ENCODE data around the gene BRIP1. TPM values are rescaled to one million over a fixed set of nuclear protein-coding genes. Genes with fewer than 3 reads are reported as not detected.

BRIP1 gene
- total and polyA plus RNA-seq, 3 donors from 2014 or later, result 7.5 to 10.6 (median 10.5) TPM

GRCh38 chr17:61755078-61755477 is 108.2 kb downstream of the BRIP1 start:
- H3K4me1 ChIP-seq, result no peaks in the 10 kb centered on the region
- intact Hi-C loops (cut with DNase I; ENCODE audit: low total_unique reads), result no loop called here
- no peak for DNase-seq

GRCh38 chr17:61754124-61754523 is 109.2 kb downstream of the BRIP1 start:
- Histone ChIP-seq H3K36me3 (ENCODE audit: low read depth, missing control alignments) (no peaks in the 10 kb centered on the region), H3K4me1 (no peaks in the 10 kb centered on the region), H3K27ac (no peak overlapping the region), H3K9me3 (no peaks in the 10 kb centered on the region), H3K4me3 (no peak overlapping the region), H3K27me3 (no peaks in the 10 kb centered on the region)
- DNase-seq, result no peak
- 89 to 91% methylated on average over 1 of the region's 1 CpG for WGBS, 2 donors
- intact Hi-C loops (cut with DNase I; ENCODE audit: low total_unique reads), result no loop called here
- no peak for TF ChIP-seq POLR2A (IDR thresholded peaks at IDR 0.05)
- TF ChIP-seq, protein P1, sequence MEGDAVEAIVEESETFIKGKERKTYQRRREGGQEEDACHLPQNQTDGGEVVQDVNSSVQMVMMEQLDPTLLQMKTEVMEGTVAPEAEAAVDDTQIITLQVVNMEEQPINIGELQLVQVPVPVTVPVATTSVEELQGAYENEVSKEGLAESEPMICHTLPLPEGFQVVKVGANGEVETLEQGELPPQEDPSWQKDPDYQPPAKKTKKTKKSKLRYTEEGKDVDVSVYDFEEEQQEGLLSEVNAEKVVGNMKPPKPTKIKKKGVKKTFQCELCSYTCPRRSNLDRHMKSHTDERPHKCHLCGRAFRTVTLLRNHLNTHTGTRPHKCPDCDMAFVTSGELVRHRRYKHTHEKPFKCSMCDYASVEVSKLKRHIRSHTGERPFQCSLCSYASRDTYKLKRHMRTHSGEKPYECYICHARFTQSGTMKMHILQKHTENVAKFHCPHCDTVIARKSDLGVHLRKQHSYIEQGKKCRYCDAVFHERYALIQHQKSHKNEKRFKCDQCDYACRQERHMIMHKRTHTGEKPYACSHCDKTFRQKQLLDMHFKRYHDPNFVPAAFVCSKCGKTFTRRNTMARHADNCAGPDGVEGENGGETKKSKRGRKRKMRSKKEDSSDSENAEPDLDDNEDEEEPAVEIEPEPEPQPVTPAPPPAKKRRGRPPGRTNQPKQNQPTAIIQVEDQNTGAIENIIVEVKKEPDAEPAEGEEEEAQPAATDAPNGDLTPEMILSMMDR (IDR thresholded peaks at IDR 0.05), result no peak

More at GRCh38 chr17:61755078-61755477, 108.2 kb downstream of the BRIP1 start:
- no peak overlapping the region for H3K27ac ChIP-seq
- no peaks in the 10 kb centered on the region for H3K36me3 ChIP-seq (ENCODE audit: low read depth, missing control alignments)
- no peaks in the 10 kb centered on the region for H3K27me3 ChIP-seq
- no peaks in the 10 kb centered on the region for H3K9me3 ChIP-seq
- no peak overlapping the region for H3K4me3 ChIP-seq
- no peak for TF ChIP-seq POLR2A (IDR thresholded peaks at IDR 0.05)
- TF ChIP-seq, protein P1 (IDR thresholded peaks at IDR 0.05), result no peak

- H3K27me3 ChIP-seq, result no peaks in the 10 kb centered on the region
- no peak for DNase-seq
- TF ChIP-seq, protein P1 (IDR thresholded peaks at IDR 0.05), result no peak
- no peak for TF ChIP-seq POLR2A (IDR thresholded peaks at IDR 0.05)
- WGBS, 2 donors, result 82 to 96% methylated on average over 1 of the region's 1 CpG
- no peaks in the 10 kb centered on the region for H3K4me1 ChIP-seq
- H3K9me3 ChIP-seq, result no peaks in the 10 kb centered on the region
- H3K36me3 ChIP-seq (ENCODE audit: low read depth, missing control alignments), result no peaks in the 10 kb centered on the region
- H3K4me3 ChIP-seq, result no peak overlapping the region
- no peak overlapping the region for H3K27ac ChIP-seq
- intact Hi-C loops (cut with DNase I; ENCODE audit: low total_unique reads), result no loop called here
Measured at GRCh38 chr17:61753696-61754095, 109.6 kb downstream of the BRIP1 start.

DNA sequence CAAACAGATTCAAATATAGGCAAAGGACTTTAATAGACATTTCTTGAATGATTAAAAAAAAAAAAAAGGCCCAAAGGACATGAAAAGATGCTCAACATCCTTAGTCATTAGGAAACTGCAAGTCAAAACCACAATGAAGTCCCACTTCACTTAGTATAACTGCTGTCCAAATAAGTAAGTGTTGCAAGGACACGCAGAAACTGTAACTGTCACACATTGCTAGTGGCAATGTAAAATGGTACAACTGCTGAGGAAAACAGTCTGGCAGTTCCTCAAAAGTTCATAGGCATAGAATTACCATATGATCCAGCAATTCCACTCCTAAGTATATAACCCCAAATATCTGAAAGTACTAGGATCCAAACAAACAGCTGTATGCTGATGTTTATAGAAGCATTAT is 112.7 kb downstream of the BRIP1 start:
- Histone ChIP-seq H3K27me3 (no peaks in the 10 kb centered on the region), H3K9me3 (no peaks in the 10 kb centered on the region), H3K36me3 (ENCODE audit: low read depth, missing control alignments) (no peaks in the 10 kb centered on the region), H3K27ac (no peak overlapping the region), H3K4me3 (no peak overlapping the region), H3K4me1 (no peaks in the 10 kb centered on the region)
- no peak for TF ChIP-seq POLR2A (IDR thresholded peaks at IDR 0.05)
- TF ChIP-seq, protein P1 (IDR thresholded peaks at IDR 0.05), result no peak
- DNase-seq, result no peak
- intact Hi-C loops (cut with DNase I; ENCODE audit: low total_unique reads), result no loop called here
- WGBS, 2 donors, result 89 to 91% methylated on average over 1 of the region's 1 CpG

DNA sequence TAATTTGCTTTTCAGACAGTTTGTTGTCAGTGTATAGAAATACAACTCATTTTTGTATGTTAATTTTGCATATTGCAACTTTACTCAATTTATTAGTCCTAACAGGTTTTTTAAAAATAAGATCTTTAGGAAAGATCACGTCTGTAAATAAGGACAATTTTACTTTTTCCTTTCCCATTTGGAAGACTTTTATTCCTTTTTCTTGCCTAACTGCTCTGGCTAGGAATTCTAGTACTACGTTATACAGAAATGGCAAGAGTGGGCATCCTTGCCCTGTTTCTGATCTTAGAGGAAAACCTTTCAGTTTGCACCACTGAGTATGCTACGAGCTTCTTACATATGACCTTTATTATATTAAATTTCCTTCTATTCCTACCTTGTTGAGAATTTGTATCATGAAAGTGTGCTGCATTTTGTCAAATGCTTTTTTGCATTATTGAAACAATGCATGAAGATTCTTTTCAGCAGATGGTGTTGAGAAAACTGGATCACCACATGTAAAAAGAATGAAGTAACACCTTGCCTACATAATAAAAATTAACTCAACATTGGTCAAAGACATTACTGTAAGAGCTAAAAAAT is 113.4 kb downstream of the BRIP1 start:
- Histone ChIP-seq H3K36me3 (ENCODE audit: low read depth, missing control alignments) (no peaks in the 10 kb centered on the region), H3K4me3 (no peak overlapping the region), H3K9me3 (no peaks in the 10 kb centered on the region), H3K4me1 (no peaks in the 10 kb centered on the region), H3K27ac (no peak overlapping the region), H3K27me3 (no peaks in the 10 kb centered on the region)
- intact Hi-C loops (cut with DNase I; ENCODE audit: low total_unique reads), result no loop called here
- no peak for DNase-seq
- 94 to 96% methylated on average over 3 of the region's 3 CpGs for WGBS, 2 donors
- no peak for TF ChIP-seq POLR2A (IDR thresholded peaks at IDR 0.05)
- TF ChIP-seq, protein P1 (IDR thresholded peaks at IDR 0.05), result no peak

Measured in testis (tissue), 3 donors.